HepG2 (cell line): ENCODE measurements around the gene UBB. TPM values are rescaled to one million over a fixed set of nuclear protein-coding genes. Genes with fewer than 3 reads are reported as not detected.

ENCODE experiments used
- AKAP8 ChIP-seq: sonication (generic); formaldehyde crosslinking; IDR thresholded peaks from 2 replicates; pipeline ENCODE4 v1.5.1; 2020; ENCODE audit warnings: mild to moderate bottlenecking, missing genetic modification reagents
- CCAR2 ChIP-seq: fragments of 200-400 bp; formaldehyde crosslinking; optimal IDR thresholded peaks from 2 replicates; pipeline ENCODE3; 2018; ENCODE audit warnings: low read depth, mild to moderate bottlenecking, low read length, moderate library complexity
- ELF1 ChIP-seq: sonication (generic); formaldehyde crosslinking; IDR thresholded peaks from 2 replicates; pipeline ENCODE4 v1.4.0; 2020; ENCODE audit warnings: missing genetic modification reagents
- IRF2 ChIP-seq: IDR thresholded peaks from 2 replicates; pipeline ENCODE4 v1.6.1; 2018; ENCODE audit warnings: missing genetic modification reagents, missing compliant biosample characterization
- MAFG ChIP-seq: sonication (generic); formaldehyde crosslinking; IDR thresholded peaks from 2 replicates; pipeline ENCODE4 v1.5.1; 2020; ENCODE audit warnings: mild to moderate bottlenecking, missing genetic modification reagents
- MAZ ChIP-seq, 2 experiments: sonication (generic) in 1 of 2; formaldehyde crosslinking in 1 of 2; IDR thresholded peaks; 2 replicates each; pipeline versions ENCODE4 v1.5.0 to v1.6.1; 2012 to 2020; ENCODE audit warnings: low read depth in 2 of 2, mild to moderate bottlenecking in 2 of 2, borderline replicate concordance in 1 of 2, improper control_type of control experiment in 1 of 2, low read length in 1 of 2, missing genetic modification reagents in 1 of 2, moderate library complexity in 1 of 2
- MTF2 ChIP-seq: sonication (generic); formaldehyde crosslinking; IDR thresholded peaks from 2 replicates; pipeline ENCODE4 v1.5.0; 2020; ENCODE audit warnings: missing genetic modification reagents, borderline replicate concordance
- NFYC ChIP-seq: IDR thresholded peaks from 2 replicates; pipeline ENCODE4 v1.6.1; 2016; ENCODE audit warnings: missing genetic modification reagents, missing compliant biosample characterization
- PCBP2 ChIP-seq: fragments of 200-400 bp; formaldehyde crosslinking; optimal IDR thresholded peaks from 2 replicates; pipeline ENCODE3; 2018; ENCODE audit warnings: low read length, low read depth; ENCODE audit not compliant: poor library complexity, severe bottlenecking
- SP1 ChIP-seq, 2 experiments: fragments of 450-650 bp in 1 of 2; sonication (generic) in 1 of 2; formaldehyde crosslinking in 1 of 2; IDR thresholded peaks; 2 replicates each; pipeline versions ENCODE4 v1.4.0 to v1.6.1; 2016 to 2020; ENCODE audit warnings: missing genetic modification reagents in 1 of 2
- SP4 ChIP-seq: sonication (generic); formaldehyde crosslinking; IDR thresholded peaks from 2 replicates; pipeline ENCODE4 v1.8.1; 2023; ENCODE audit warnings: mild to moderate bottlenecking, missing genetic modification reagents
- SRY ChIP-seq: sonication (generic); formaldehyde crosslinking; IDR thresholded peaks from 2 replicates; pipeline ENCODE4 v1.8.0; 2022; ENCODE audit warnings: mild to moderate bottlenecking, missing genetic modification reagents
- ZKSCAN5 ChIP-seq: sonication (generic); formaldehyde crosslinking; IDR thresholded peaks from 2 replicates; pipeline ENCODE4 v1.5.1; 2020; ENCODE audit warnings: mild to moderate bottlenecking, missing genetic modification reagents
- ZNF225 ChIP-seq: sonication (generic); formaldehyde crosslinking; IDR thresholded peaks from 2 replicates; pipeline ENCODE4 v1.4.0; 2020; ENCODE audit warnings: mild to moderate bottlenecking, missing genetic modification reagents
- ZNF235 ChIP-seq: sonication (generic); formaldehyde crosslinking; IDR thresholded peaks from 2 replicates; pipeline ENCODE4 v1.8.1; 2023; ENCODE audit warnings: mild to moderate bottlenecking, missing genetic modification reagents, borderline replicate concordance
- ZNF30 ChIP-seq: sonication (generic); formaldehyde crosslinking; IDR thresholded peaks from 2 replicates; pipeline ENCODE4 v1.5.0; 2020; ENCODE audit warnings: mild to moderate bottlenecking, missing genetic modification reagents
- ZNF567 ChIP-seq: sonication (generic); formaldehyde crosslinking; IDR thresholded peaks from 2 replicates; pipeline ENCODE4 v1.8.1; 2023; ENCODE audit warnings: mild to moderate bottlenecking, missing genetic modification reagents, borderline replicate concordance
- ZNF644 ChIP-seq: IDR thresholded peaks from 2 replicates; pipeline ENCODE4 v1.6.1; 2016; ENCODE audit warnings: low read depth
- ZSCAN20 ChIP-seq: sonication (generic); formaldehyde crosslinking; IDR thresholded peaks from 2 replicates; pipeline ENCODE4 v1.4.0; 2020; ENCODE audit warnings: missing genetic modification reagents, mild to moderate bottlenecking, borderline replicate concordance
- polyA plus RNA-seq, 8 experiments: library from polyadenylated mRNA; depleted of rRNA in 3 of 8; stranded (reverse) in 7 of 8; unstranded in 1 of 8; fragments of >200 nt; fragmentation: Illumina TruSeq in 4 of 8; extraction: Trizol in 4 of 8; gene quantifications; 2 replicates each; pipeline versions ENCODE4 v1.2.1 to v1.2.3, GENCODE V29; 2011 to 2016; ENCODE audit warnings: low read depth in 4 of 8, missing spikeins in 1 of 8, mixed read lengths in 1 of 8; ENCODE audit not compliant: insufficient read depth in 1 of 8
- total RNA-seq, 5 experiments: library from RNA; depleted of rRNA; stranded (reverse); fragments of >200 nt; fragmentation: Illumina TruSeq; extraction: Trizol; gene quantifications; 2 replicates each; pipeline ENCODE4 v1.2.3, GENCODE V29; 2016; ENCODE audit warnings: low read depth in 1 of 5
- TF ChIP-seq, protein P1 (sequence below): sonication (generic); formaldehyde crosslinking; IDR thresholded peaks from 2 replicates; pipeline ENCODE4 v1.5.1; 2020; ENCODE audit warnings: mild to moderate bottlenecking, missing genetic modification reagents, borderline replicate concordance
- TF ChIP-seq, protein P2 (sequence below): sonication (generic); formaldehyde crosslinking; IDR thresholded peaks from 2 replicates; pipeline ENCODE4 v1.8.0; 2022; ENCODE audit warnings: missing genetic modification reagents, mild to moderate bottlenecking, borderline replicate concordance

Gene UBB
- total and polyA plus RNA-seq, 2 of the 13 experiments (the other 11 are each of a cell fraction or from before 2014, with no cell fraction given), result 1,130 to 2,066 TPM

DNA sequence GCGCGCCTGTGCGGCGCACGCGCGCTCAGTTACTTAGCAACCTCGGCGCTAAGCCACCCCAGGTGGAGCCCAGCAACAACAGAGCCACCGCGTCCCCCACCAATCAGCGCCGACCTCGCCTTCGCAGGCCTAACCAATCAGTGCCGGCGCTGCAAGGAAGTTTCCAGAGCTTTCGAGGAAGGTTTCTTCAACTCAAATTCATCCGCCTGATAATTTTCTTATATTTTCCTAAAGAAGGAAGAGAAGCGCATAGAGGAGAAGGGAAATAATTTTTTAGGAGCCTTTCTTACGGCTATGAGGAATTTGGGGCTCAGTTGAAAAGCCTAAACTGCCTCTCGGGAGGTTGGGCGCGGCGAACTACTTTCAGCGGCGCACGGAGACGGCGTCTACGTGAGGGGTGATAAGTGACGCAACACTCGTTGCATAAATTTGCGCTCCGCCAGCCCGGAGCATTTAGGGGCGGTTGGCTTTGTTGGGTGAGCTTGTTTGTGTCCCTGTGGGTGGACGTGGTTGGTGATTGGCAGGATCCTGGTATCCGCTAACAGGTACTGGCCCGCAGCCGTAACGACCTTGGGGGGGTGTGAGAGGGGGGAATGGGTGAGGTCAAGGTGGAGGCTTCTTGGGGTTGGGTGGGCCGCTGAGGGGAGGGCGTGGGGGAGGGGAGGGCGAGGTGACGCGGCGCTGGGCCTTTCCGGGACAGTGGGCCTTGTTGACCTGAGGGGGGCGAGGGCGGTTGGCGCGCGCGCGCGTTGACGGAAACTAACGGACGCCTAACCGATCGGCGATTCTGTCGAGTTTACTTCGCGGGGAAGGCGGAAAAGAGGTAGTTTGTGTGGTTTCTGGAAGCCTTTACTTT lies at the start of gene UBB (continued):
- no peak for TF ChIP-seq MAFG (CRISPR knock-in tag)
- TF ChIP-seq, protein P1, sequence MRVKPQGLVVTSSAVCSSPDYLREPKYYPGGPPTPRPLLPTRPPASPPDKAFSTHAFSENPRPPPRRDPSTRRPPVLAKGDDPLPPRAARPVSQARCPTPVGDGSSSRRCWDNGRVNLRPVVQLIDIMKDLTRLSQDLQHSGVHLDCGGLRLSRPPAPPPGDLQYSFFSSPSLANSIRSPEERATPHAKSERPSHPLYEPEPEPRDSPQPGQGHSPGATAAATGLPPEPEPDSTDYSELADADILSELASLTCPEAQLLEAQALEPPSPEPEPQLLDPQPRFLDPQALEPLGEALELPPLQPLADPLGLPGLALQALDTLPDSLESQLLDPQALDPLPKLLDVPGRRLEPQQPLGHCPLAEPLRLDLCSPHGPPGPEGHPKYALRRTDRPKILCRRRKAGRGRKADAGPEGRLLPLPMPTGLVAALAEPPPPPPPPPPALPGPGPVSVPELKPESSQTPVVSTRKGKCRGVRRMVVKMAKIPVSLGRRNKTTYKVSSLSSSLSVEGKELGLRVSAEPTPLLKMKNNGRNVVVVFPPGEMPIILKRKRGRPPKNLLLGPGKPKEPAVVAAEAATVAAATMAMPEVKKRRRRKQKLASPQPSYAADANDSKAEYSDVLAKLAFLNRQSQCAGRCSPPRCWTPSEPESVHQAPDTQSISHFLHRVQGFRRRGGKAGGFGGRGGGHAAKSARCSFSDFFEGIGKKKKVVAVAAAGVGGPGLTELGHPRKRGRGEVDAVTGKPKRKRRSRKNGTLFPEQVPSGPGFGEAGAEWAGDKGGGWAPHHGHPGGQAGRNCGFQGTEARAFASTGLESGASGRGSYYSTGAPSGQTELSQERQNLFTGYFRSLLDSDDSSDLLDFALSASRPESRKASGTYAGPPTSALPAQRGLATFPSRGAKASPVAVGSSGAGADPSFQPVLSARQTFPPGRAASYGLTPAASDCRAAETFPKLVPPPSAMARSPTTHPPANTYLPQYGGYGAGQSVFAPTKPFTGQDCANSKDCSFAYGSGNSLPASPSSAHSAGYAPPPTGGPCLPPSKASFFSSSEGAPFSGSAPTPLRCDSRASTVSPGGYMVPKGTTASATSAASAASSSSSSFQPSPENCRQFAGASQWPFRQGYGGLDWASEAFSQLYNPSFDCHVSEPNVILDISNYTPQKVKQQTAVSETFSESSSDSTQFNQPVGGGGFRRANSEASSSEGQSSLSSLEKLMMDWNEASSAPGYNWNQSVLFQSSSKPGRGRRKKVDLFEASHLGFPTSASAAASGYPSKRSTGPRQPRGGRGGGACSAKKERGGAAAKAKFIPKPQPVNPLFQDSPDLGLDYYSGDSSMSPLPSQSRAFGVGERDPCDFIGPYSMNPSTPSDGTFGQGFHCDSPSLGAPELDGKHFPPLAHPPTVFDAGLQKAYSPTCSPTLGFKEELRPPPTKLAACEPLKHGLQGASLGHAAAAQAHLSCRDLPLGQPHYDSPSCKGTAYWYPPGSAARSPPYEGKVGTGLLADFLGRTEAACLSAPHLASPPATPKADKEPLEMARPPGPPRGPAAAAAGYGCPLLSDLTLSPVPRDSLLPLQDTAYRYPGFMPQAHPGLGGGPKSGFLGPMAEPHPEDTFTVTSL (CRISPR knock-in tag), result no peak; the same call in none of the 2 replicates
- TF ChIP-seq ZKSCAN5 (CRISPR knock-in tag), result no peak; the same call in 1 of the 2 replicates
- TF ChIP-seq AKAP8 (CRISPR knock-in tag), result no peak
- TF ChIP-seq MAZ (IDR thresholded peaks at IDR 0.05; ENCODE audit: borderline replicate concordance, low read depth, low read length), result no peak
- peak; percentile 71 for TF ChIP-seq MAZ (CRISPR knock-in tag; IDR thresholded peaks at IDR 0.05; ENCODE audit: low read depth)
- peak; percentile 55; the same call in 1 of the 2 replicates for TF ChIP-seq ELF1
- TF ChIP-seq ZSCAN20 (CRISPR knock-in tag), result no peak
- no peak for TF ChIP-seq ZNF225 (CRISPR knock-in tag)
- peak; percentile 89 for TF ChIP-seq SRY
- TF ChIP-seq, protein P2, sequence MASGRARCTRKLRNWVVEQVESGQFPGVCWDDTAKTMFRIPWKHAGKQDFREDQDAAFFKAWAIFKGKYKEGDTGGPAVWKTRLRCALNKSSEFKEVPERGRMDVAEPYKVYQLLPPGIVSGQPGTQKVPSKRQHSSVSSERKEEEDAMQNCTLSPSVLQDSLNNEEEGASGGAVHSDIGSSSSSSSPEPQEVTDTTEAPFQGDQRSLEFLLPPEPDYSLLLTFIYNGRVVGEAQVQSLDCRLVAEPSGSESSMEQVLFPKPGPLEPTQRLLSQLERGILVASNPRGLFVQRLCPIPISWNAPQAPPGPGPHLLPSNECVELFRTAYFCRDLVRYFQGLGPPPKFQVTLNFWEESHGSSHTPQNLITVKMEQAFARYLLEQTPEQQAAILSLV (CRISPR knock-in tag), result no peak; the same call in 1 of the 2 replicates
- TF ChIP-seq ZNF30 (CRISPR knock-in tag), result 0 out of 2 replicates have a peak, but pooled peaks have one; percentile 28
- TF ChIP-seq ZNF235 (CRISPR knock-in tag), result no peak; the same call in 1 of the 2 replicates
- peak; percentile 71; the same call in 1 of the 2 replicates for TF ChIP-seq IRF2 (CRISPR knock-in tag)
- TF ChIP-seq MTF2 (CRISPR knock-in tag), result no peak
- TF ChIP-seq NFYC (CRISPR knock-in tag), result peak; percentile 90
- TF ChIP-seq ZNF567, result no peak
- no peak for TF ChIP-seq SP1 (IDR thresholded peaks at IDR 0.05)
- TF ChIP-seq SP1 (CRISPR knock-in tag; IDR thresholded peaks at IDR 0.05), result peak; percentile 84
- TF ChIP-seq SP4 (CRISPR knock-in tag), result peak; percentile 65
- TF ChIP-seq ZNF644 (CRISPR knock-in tag), result peak; percentile 33; the same call in 1 of the 2 replicates
- no peak for TF ChIP-seq PCBP2
- peak; percentile 69 for TF ChIP-seq CCAR2
